ENCODE measurements around the gene SENP6.
"Not testable (repeated sequence)": the region's sequence is repeated elsewhere in the genome, so short reads cannot be mapped to it uniquely, and the experiment has no call there.

DNA sequence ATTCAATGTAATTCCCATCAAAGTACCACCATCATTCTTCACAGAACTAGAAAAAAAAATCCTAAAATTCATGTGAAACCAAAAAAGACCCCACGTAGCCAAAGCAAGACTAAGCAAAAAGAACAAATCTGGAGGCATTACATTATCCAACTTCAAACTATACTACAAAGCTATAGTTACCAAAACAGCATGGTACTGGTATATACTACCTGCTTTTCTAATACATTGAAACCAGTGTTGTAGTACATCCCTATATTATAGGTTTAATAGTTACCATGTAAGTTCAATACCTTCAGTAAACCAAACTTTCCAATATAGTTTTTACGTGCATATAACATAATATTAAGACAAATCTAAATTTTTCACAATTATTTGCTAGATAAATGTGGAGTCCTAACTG, 17.1 kb upstream of the SENP6 start:
- TF ChIP-seq POLR2A (IDR thresholded peaks at IDR 0.05; ENCODE audit: low read length); GATA1 (IDR thresholded peaks at IDR 0.05; ENCODE audit: low read depth, low read length): not testable (repeated sequence)
